Esophagus (tissue), 2 donors: ENCODE measurements around the gene CALML5. TPM values are rescaled to one million over a fixed set of nuclear protein-coding genes. Genes with fewer than 3 reads are reported as not detected.

Experiments
- H3K27ac ChIP-seq, 2 donors: one replicate each; pipeline ENCODE4 v1.5.1; 2013; ENCODE audit warnings: low read depth in 2 of 2, mild to moderate bottlenecking in 2 of 2, inconsistent platforms in 1 of 2, low read length in 1 of 2, moderate library complexity in 1 of 2
- H3K27me3 ChIP-seq, 2 donors: one replicate each; pipeline ENCODE4 v1.6.1; 2013; ENCODE audit warnings: low read length in 2 of 2, control low read depth in 1 of 2, mild to moderate bottlenecking in 1 of 2; ENCODE audit not compliant: insufficient read depth in 2 of 2, control insufficient read depth in 1 of 2
- H3K36me3 ChIP-seq, 2 donors: one replicate each; pipeline ENCODE4 v1.6.1; 2013; ENCODE audit warnings: low read length in 1 of 2; ENCODE audit not compliant: control insufficient read depth in 2 of 2, insufficient read depth in 2 of 2
- H3K4me1 ChIP-seq, 2 donors: one replicate each; pipeline ENCODE4 v1.6.1; 2013; ENCODE audit warnings: low read length in 1 of 2; ENCODE audit not compliant: control insufficient read depth in 2 of 2, insufficient read depth in 2 of 2
- H3K4me3 ChIP-seq, 2 donors: one replicate each; pipeline ENCODE4 v1.5.1; 2013; ENCODE audit warnings: low read length in 2 of 2, mild to moderate bottlenecking in 2 of 2, low read depth in 1 of 2, moderate library complexity in 1 of 2
- H3K9me3 ChIP-seq, 2 donors: one replicate each; pipeline ENCODE4 v1.6.1; 2013; ENCODE audit warnings: mild to moderate bottlenecking in 2 of 2, low read depth in 1 of 2, low read length in 1 of 2, moderate library complexity in 1 of 2; ENCODE audit not compliant: control insufficient read depth in 2 of 2, insufficient read depth in 1 of 2
- WGBS, 2 donors: extraction: QIAGEN DNeasy Blood & Tissue Kit; methylation state at CpG; one replicate each; pipeline ENCODE4 v1.1.7; 2013; 5-methylcytosine and 5-hydroxymethylcytosine counted together
- polyA plus RNA-seq, 2 donors: library from polyadenylated mRNA; stranded (reverse); fragments of 200-250 nt; gene quantifications; one replicate each; pipeline ENCODE4 v1.2.3, GENCODE V29; 2013
- donor health status: healthy with polysubstance abuse.
- donor health status: Bipolar disorder and iron deficiency.

The CALML5 gene
- polyA plus RNA-seq, 2 donors, result 75.9 to 185 TPM

- H3K36me3 ChIP-seq, result no peaks in the 10 kb centered on the region
- H3K9me3 ChIP-seq, result peaks cover 0 to 7% of the 10 kb centered on the region in 2 donors
- no peak overlapping the region for H3K27ac ChIP-seq
- H3K4me3 ChIP-seq, result no peak overlapping the region
- no peaks in the 10 kb centered on the region for H3K27me3 ChIP-seq
- H3K4me1 ChIP-seq, result peaks cover 11 to 36% of the 10 kb centered on the region in 2 donors
- WGBS, 2 donors, result 86 to 90% methylated on average over 6 of the region's 6 CpGs
These were observed 2.1 kb downstream of the CALML5 start for GRCh38 chr10:5497289-5497688.

- 85 to 86% methylated on average over 25 of the region's 25 CpGs for WGBS, 2 donors
- Histone ChIP-seq H3K27ac (no peak overlapping the region), H3K4me3 (no peak overlapping the region)
These were observed 2.8 kb downstream of the CALML5 start for GRCh38 chr10:5496261-5497250.

GRCh38 chr10:5494611-5495010 lies 4.8 kb downstream of the CALML5 start:
- Histone ChIP-seq H3K4me1 (peaks cover 8 to 21% of the 10 kb centered on the region in 2 donors), H3K27ac (no peak overlapping the region), H3K4me3 (no peak overlapping the region), H3K9me3 (peaks cover 0 to 7% of the 10 kb centered on the region in 2 donors), H3K27me3 (no peaks in the 10 kb centered on the region), H3K36me3 (no peaks in the 10 kb centered on the region)
- 85 to 87% methylated on average over 8 of the region's 8 CpGs for WGBS, 2 donors

More at GRCh38 chr10:5496261-5497250, 2.8 kb downstream of the CALML5 start:
- no peaks in the 10 kb centered on the region for H3K36me3 ChIP-seq
- H3K4me1 ChIP-seq, result peaks cover 11 to 32% of the 10 kb centered on the region in 2 donors
- H3K9me3 ChIP-seq, result peaks cover 0 to 7% of the 10 kb centered on the region in 2 donors
- no peaks in the 10 kb centered on the region for H3K27me3 ChIP-seq

- peaks cover 0 to 13% of the 10 kb centered on the region in 2 donors for H3K4me1 ChIP-seq
- H3K27ac ChIP-seq, result no peak overlapping the region
- no peaks in the 10 kb centered on the region for H3K27me3 ChIP-seq
- 45 to 52% methylated on average over 3 of the region's 3 CpGs for WGBS, 2 donors
- peaks cover 0 to 7% of the 10 kb centered on the region in 2 donors for H3K9me3 ChIP-seq
- H3K36me3 ChIP-seq, result no peaks in the 10 kb centered on the region
- no peak overlapping the region for H3K4me3 ChIP-seq
These were observed 5.7 kb downstream of the CALML5 start for GRCh38 chr10:5493691-5494090.

- Histone ChIP-seq H3K9me3 (peaks cover 0 to 7% of the 10 kb centered on the region in 2 donors), H3K4me3 (no peak overlapping the region), H3K36me3 (no peaks in the 10 kb centered on the region), H3K27me3 (no peaks in the 10 kb centered on the region), H3K4me1 (peaks cover 0 to 10% of the 10 kb centered on the region in 2 donors), H3K27ac (no peak overlapping the region)
- WGBS, 2 donors, result 93 to 96% methylated on average over 13 of the region's 13 CpGs
These were observed 6.3 kb downstream of the CALML5 start for GRCh38 chr10:5492929-5493576.

- Histone ChIP-seq H3K9me3 (peaks cover 0 to 7% of the 10 kb centered on the region in 2 donors), H3K27ac (no peak overlapping the region), H3K4me3 (no peak overlapping the region), H3K4me1 (peaks cover 0 to 7% of the 10 kb centered on the region in 2 donors), H3K27me3 (no peaks in the 10 kb centered on the region), H3K36me3 (no peaks in the 10 kb centered on the region)
- WGBS, 2 donors, result 94 to 96% methylated on average over 4 of the region's 4 CpGs
These were observed 7.0 kb downstream of the CALML5 start for GRCh38 chr10:5492322-5492855.

- Histone ChIP-seq H3K9me3 (peaks cover 0 to 7% of the 10 kb centered on the region in 2 donors), H3K4me1 (peaks cover 0 to 5% of the 10 kb centered on the region in 2 donors), H3K4me3 (no peak overlapping the region), H3K36me3 (no peaks in the 10 kb centered on the region), H3K27me3 (no peaks in the 10 kb centered on the region), H3K27ac (no peak overlapping the region)
- 90 to 92% methylated on average over 7 of the region's 7 CpGs for WGBS, 2 donors
These were observed 7.9 kb downstream of the CALML5 start for GRCh38 chr10:5491477-5491876.

GRCh38 chr10:5490698-5491464 lies 8.5 kb downstream of the CALML5 start:
- H3K36me3 ChIP-seq, result no peaks in the 10 kb centered on the region
- no peak overlapping the region for H3K4me3 ChIP-seq
- H3K27ac ChIP-seq, result no peak overlapping the region
- no peaks in the 10 kb centered on the region for H3K27me3 ChIP-seq
- 87 to 89% methylated on average over 10 of the region's 10 CpGs for WGBS, 2 donors
- peaks cover 0 to 5% of the 10 kb centered on the region in 2 donors for H3K4me1 ChIP-seq
- peaks cover 0 to 7% of the 10 kb centered on the region in 2 donors for H3K9me3 ChIP-seq

GRCh38 chr10:5490032-5490431 lies 9.3 kb downstream of the CALML5 start:
- peaks cover 0 to 5% of the 10 kb centered on the region in 2 donors for H3K4me1 ChIP-seq
- H3K27ac ChIP-seq, result no peak overlapping the region
- no peaks in the 10 kb centered on the region for H3K36me3 ChIP-seq
- 90% methylated on average over 4 of the region's 4 CpGs for WGBS, 2 donors
- H3K4me3 ChIP-seq, result no peak overlapping the region
- H3K27me3 ChIP-seq, result no peaks in the 10 kb centered on the region
- H3K9me3 ChIP-seq, result peaks cover 0 to 7% of the 10 kb centered on the region in 2 donors
